Endothelial cell of umbilical vein (primary cell): ENCODE measurements around the gene KIAA0753.

Experiments used
- EZH2 ChIP-seq: IDR thresholded peaks from 2 replicates; pipeline ENCODE4 v1.6.1; 2012; ENCODE audit warnings: borderline replicate concordance, low read depth, mild to moderate bottlenecking, moderate library complexity, low read length, inconsistent platforms; ENCODE audit not compliant: severe bottlenecking
- FOS ChIP-seq: IDR thresholded peaks from 2 replicates; pipeline ENCODE4 v1.6.1; 2011; ENCODE audit warnings: mild to moderate bottlenecking, low read length, moderate library complexity, borderline replicate concordance; ENCODE audit not compliant: insufficient read depth
- GATA2 ChIP-seq: IDR thresholded peaks from 2 replicates; pipeline ENCODE4 v1.7.0; 2011; ENCODE audit warnings: low read depth, mild to moderate bottlenecking, moderate library complexity, mixed read lengths, low read length; ENCODE audit not compliant: insufficient read length, insufficient read depth
- JUN ChIP-seq: IDR thresholded peaks from 2 replicates; pipeline ENCODE4 v1.6.1; 2011; ENCODE audit warnings: borderline replicate concordance, low read depth; ENCODE audit not compliant: insufficient read length, insufficient read depth
- MAX ChIP-seq: IDR thresholded peaks from 2 replicates; pipeline ENCODE4 v1.6.1; 2011; ENCODE audit not compliant: insufficient read depth, insufficient read length
- MYC ChIP-seq: IDR thresholded peaks from one replicate; pipeline ENCODE4 v1.6.1; 2011; ENCODE audit warnings: mild to moderate bottlenecking, low read depth, low read length
- POLR2A ChIP-seq: IDR thresholded peaks from 2 replicates; pipeline ENCODE4 v1.6.1; 2012; ENCODE audit warnings: low read depth, mild to moderate bottlenecking, control low read depth, low read length
- POLR2AphosphoS5 ChIP-seq: IDR thresholded peaks from 2 replicates; pipeline ENCODE4 v1.6.1; 2012; ENCODE audit warnings: low read depth, mild to moderate bottlenecking, control low read depth, low read length, moderate library complexity; ENCODE audit not compliant: insufficient read depth
- TF ChIP-seq, protein P1 (sequence below), 2 donors: IDR thresholded peaks; 1 replicate in 1 of 2; 2 replicates in 1 of 2; pipeline ENCODE4 v1.5.1; 2011; ENCODE audit warnings: low read length in 2 of 2, mild to moderate bottlenecking in 2 of 2, moderate library complexity in 2 of 2, control low read depth in 1 of 2, inconsistent platforms in 1 of 2, low read depth in 1 of 2; ENCODE audit not compliant: insufficient read depth in 1 of 2; ENCODE audit errors: extremely low read depth in 1 of 2

DNA sequence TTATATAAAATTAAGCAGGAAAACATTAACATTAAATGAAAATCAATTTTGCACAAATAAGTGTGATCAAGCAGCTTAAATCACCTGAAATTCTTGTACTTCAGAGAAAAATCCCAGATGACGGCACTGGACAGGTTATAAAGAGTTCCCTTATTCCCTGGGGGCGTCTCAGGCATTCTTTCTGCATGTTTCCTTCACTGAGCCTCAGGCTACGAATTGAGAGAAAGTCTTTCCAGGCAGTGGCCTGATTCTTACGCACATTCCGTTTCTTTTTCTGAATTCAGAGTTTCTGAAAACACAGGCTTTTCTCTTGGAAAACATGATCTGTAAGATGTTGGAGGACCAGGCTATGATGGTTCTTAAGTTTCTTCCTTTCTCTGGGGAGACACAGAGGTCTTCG lies 62.0 kb downstream of the KIAA0753 start:
- TF ChIP-seq EZH2 (no peak), MYC (no peak), POLR2A (no peak), POLR2AphosphoS5 (no peak), MAX (no peak), JUN (no peak), GATA2 (no peak), FOS (no peak)
- TF ChIP-seq, protein P1, sequence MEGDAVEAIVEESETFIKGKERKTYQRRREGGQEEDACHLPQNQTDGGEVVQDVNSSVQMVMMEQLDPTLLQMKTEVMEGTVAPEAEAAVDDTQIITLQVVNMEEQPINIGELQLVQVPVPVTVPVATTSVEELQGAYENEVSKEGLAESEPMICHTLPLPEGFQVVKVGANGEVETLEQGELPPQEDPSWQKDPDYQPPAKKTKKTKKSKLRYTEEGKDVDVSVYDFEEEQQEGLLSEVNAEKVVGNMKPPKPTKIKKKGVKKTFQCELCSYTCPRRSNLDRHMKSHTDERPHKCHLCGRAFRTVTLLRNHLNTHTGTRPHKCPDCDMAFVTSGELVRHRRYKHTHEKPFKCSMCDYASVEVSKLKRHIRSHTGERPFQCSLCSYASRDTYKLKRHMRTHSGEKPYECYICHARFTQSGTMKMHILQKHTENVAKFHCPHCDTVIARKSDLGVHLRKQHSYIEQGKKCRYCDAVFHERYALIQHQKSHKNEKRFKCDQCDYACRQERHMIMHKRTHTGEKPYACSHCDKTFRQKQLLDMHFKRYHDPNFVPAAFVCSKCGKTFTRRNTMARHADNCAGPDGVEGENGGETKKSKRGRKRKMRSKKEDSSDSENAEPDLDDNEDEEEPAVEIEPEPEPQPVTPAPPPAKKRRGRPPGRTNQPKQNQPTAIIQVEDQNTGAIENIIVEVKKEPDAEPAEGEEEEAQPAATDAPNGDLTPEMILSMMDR (IDR thresholded peaks at IDR 0.05; ENCODE audit: extremely low read depth in 1 of 2, insufficient read depth in 1 of 2, low read depth in 1 of 2, low read length in 2 of 2), result no peak
